GM18498 (cell line): ENCODE measurements around the gene WDR59.
"Not testable (repeated sequence)": the region's sequence is repeated elsewhere in the genome, so short reads cannot be mapped to it uniquely, and the experiment has no call there.

ENCODE experiments used
- ATAC-seq: cut with Tn5 transposase; IDR thresholded peaks from one replicate; pipeline ENCODE4 v1.9.1; 2021; ENCODE audit warnings: mild to moderate bottlenecking, moderate library complexity; ENCODE audit not compliant: unreplicated experiment

Gene WDR59

GRCh38 chr16:74909665-74910064 is 75.3 kb downstream of the WDR59 start:
- no peak for ATAC-seq

GRCh38 chr16:74908759-74909158 is 76.2 kb downstream of the WDR59 start:
- ATAC-seq, result not testable (repeated sequence)

GRCh38 chr16:74903901-74904678 is 80.8 kb downstream of the WDR59 start:
- ATAC-seq, result no peak

- no peak for ATAC-seq
Observed at GRCh38 chr16:74903120-74903519, 81.8 kb downstream of the WDR59 start.

- ATAC-seq, result no peak
Observed at GRCh38 chr16:74902161-74902560, 82.8 kb downstream of the WDR59 start.

GRCh38 chr16:74901606-74902005 is 83.3 kb downstream of the WDR59 start:
- ATAC-seq, result no peak

- no peak for ATAC-seq
Observed at GRCh38 chr16:74899816-74900215, 85.1 kb downstream of the WDR59 start.

GRCh38 chr16:74898659-74899058 is 86.3 kb downstream of the WDR59 start:
- no peak for ATAC-seq

- no peak for ATAC-seq
Observed at GRCh38 chr16:74896389-74897370, 88.2 kb downstream of the WDR59 start.

- ATAC-seq, result no peak
Observed at GRCh38 chr16:74893541-74893940, 91.4 kb downstream of the WDR59 start.

GRCh38 chr16:74892574-74893461 is 92.1 kb downstream of the WDR59 start:
- peak; percentile 97 for ATAC-seq

GRCh38 chr16:74888888-74889287 is 96.0 kb downstream of the WDR59 start:
- no peak for ATAC-seq

GRCh38 chr16:74888232-74888862 is 96.6 kb downstream of the WDR59 start:
- no peak for ATAC-seq

- ATAC-seq, result no peak
Observed at GRCh38 chr16:74887084-74887483, 97.8 kb downstream of the WDR59 start.

GRCh38 chr16:74877706-74878105 is 107.2 kb downstream of the WDR59 start:
- no peak for ATAC-seq

- ATAC-seq, result no peak
Observed at GRCh38 chr16:74874912-74875546, 109.9 kb downstream of the WDR59 start.

GRCh38 chr16:74874123-74874522 is 110.8 kb downstream of the WDR59 start:
- ATAC-seq, result no peak

- no peak for ATAC-seq
Observed at GRCh38 chr16:74872302-74872701, 112.6 kb downstream of the WDR59 start.

GRCh38 chr16:74871608-74872007 is 113.3 kb downstream of the WDR59 start:
- ATAC-seq, result no peak

- ATAC-seq, result no peak
Observed at GRCh38 chr16:74868501-74868900, 116.4 kb downstream of the WDR59 start.
